Lung (tissue), 12 donors: ENCODE data around the gene STAM2. TPM values are rescaled to one million over a fixed set of nuclear protein-coding genes. Genes with fewer than 3 reads are reported as not detected.
A peak's percentile ranks its signal among the peaks of the same experiment; 100 is the strongest.
"Not testable (repeated sequence)": the region's sequence is repeated elsewhere in the genome, so short reads cannot be mapped to it uniquely, and the experiment has no call there.

Experiments
- ATAC-seq: fragments of 200-7000 bp; cut with Tn5 transposase; one replicate; pipeline ENCODE4 v1.9.1; 2020; ENCODE audit warnings: moderate number of reproducible peaks; ENCODE audit not compliant: insufficient read depth, low FRiP score
- DNase-seq, 3 donors: peaks; one replicate each; pipeline ENCODE4 v3.0.0-alpha.2; 2013 to 2017
- H3K27ac ChIP-seq, 2 donors: one replicate each; pipeline ENCODE4 v1.5.1; 2013; ENCODE audit warnings: mild to moderate bottlenecking in 2 of 2, moderate library complexity in 2 of 2, control low read depth in 1 of 2, inconsistent platforms in 1 of 2, low read depth in 1 of 2, low read length in 1 of 2
- H3K27me3 ChIP-seq, 3 donors: one replicate each; pipeline ENCODE4 v1.5.1; 2013; ENCODE audit warnings: low read length in 2 of 3; ENCODE audit not compliant: control insufficient read depth in 3 of 3, insufficient read depth in 3 of 3
- H3K36me3 ChIP-seq, 4 donors: one replicate each; pipeline ENCODE4 v1.5.1; 2013; ENCODE audit warnings: low read length in 4 of 4, mild to moderate bottlenecking in 1 of 4, moderate library complexity in 1 of 4; ENCODE audit not compliant: control insufficient read depth in 4 of 4, insufficient read depth in 4 of 4
- H3K4me1 ChIP-seq, 5 donors: one replicate each; pipeline ENCODE4 v1.5.1; 2013; ENCODE audit warnings: low read length in 5 of 5, mild to moderate bottlenecking in 2 of 5, moderate library complexity in 1 of 5; ENCODE audit not compliant: control insufficient read depth in 5 of 5, insufficient read depth in 5 of 5
- H3K4me3 ChIP-seq: one replicate; pipeline ENCODE4 v1.5.1; 2013; ENCODE audit warnings: mild to moderate bottlenecking, control low read depth, moderate library complexity
- H3K9ac ChIP-seq, 2 donors: one replicate each; pipeline ENCODE4 v1.5.1; 2013; ENCODE audit warnings: low read length in 2 of 2, control low read depth in 1 of 2; ENCODE audit not compliant: insufficient read depth in 1 of 2
- H3K9me3 ChIP-seq, 4 donors: one replicate each; pipeline ENCODE4 v1.5.1; 2013; ENCODE audit warnings: low read length in 3 of 4, mild to moderate bottlenecking in 1 of 4, moderate library complexity in 1 of 4; ENCODE audit not compliant: control insufficient read depth in 4 of 4, insufficient read depth in 3 of 4
- CTCF ChIP-seq: IDR thresholded peaks from 2 replicates; pipeline ENCODE4 v1.5.1; 2012; ENCODE audit warnings: mild to moderate bottlenecking; ENCODE audit errors: control extremely low read depth, extremely low read depth
- WGBS, 2 donors: extraction: QIAGEN DNeasy Blood & Tissue Kit; methylation state at CpG; one replicate each; pipeline ENCODE4 v1.1.7; 2013; 5-methylcytosine and 5-hydroxymethylcytosine counted together
- polyA plus RNA-seq, 2 donors: library from polyadenylated mRNA; stranded (reverse); fragments of 200-250 nt; gene quantifications; one replicate each; pipeline ENCODE4 v1.2.1, GENCODE V29; 2013
- total RNA-seq, 2 donors: library from RNA; depleted of rRNA in 1 of 2; stranded (reverse); fragments of >200 nt in 1 of 2; gene quantifications; one replicate each; pipeline ENCODE4 v1.2.1, GENCODE V29; 2014 to 2021
- donor health status: control.
- donor health status: control.
- donor health status: Bipolar disorder and iron deficiency.
- donor health status: healthy.
- donor health status: DM: yes; HTN: yes; CAD: no.

STAM2 gene
- total and polyA plus RNA-seq, 4 donors, result 8.0 to 62.1 (median 24.1) TPM

- Histone ChIP-seq H3K9me3 (no peaks in the 10 kb centered on the region), H3K27me3 (no peaks in the 10 kb centered on the region), H3K4me3 (no peak overlapping the region), H3K27ac (no peak overlapping the region), H3K9ac (no peak overlapping the region), H3K36me3 (no peaks in the 10 kb centered on the region), H3K4me1 (peaks cover 0 to 3% (median 0%) of the 10 kb centered on the region in 5 donors)
- peak; percentile 81 for ATAC-seq
- DNase-seq, result peak; percentile 71 to 91 (median 87)
- 46 to 51% methylated on average over 8 of the region's 8 CpGs for WGBS, 2 donors
- TF ChIP-seq CTCF, result peak; percentile 57
Observed at GRCh38 chr2:152189622-152190495, 14.3 kb upstream of the STAM2 start.

GRCh38 chr2:152186808-152187207, 11.2 kb upstream of the STAM2 start:
- not testable (repeated sequence) for H3K9ac ChIP-seq, H3K27ac ChIP-seq, H3K27me3 ChIP-seq, DNase-seq, H3K9me3 ChIP-seq, H3K4me3 ChIP-seq, H3K4me1 ChIP-seq, H3K36me3 ChIP-seq, ATAC-seq
- WGBS, 2 donors, result 89 to 96% methylated on average over 5 of the region's 5 CpGs

GRCh38 chr2:152186262-152186661, 10.7 kb upstream of the STAM2 start:
- no peaks in the 10 kb centered on the region for H3K27me3 ChIP-seq
- H3K9me3 ChIP-seq, result no peaks in the 10 kb centered on the region
- DNase-seq, result no peak
- ATAC-seq, result no peak
- WGBS, 2 donors, result 76 to 86% methylated on average over 3 of the region's 3 CpGs
- no peak overlapping the region for H3K4me3 ChIP-seq
- H3K36me3 ChIP-seq, result no peaks in the 10 kb centered on the region
- no peak overlapping the region for H3K27ac ChIP-seq
- no peak for TF ChIP-seq CTCF
- no peak overlapping the region for H3K9ac ChIP-seq
- H3K4me1 ChIP-seq, result peaks cover 0 to 7% (median 0%) of the 10 kb centered on the region in 5 donors

GRCh38 chr2:152183401-152184073, 8.0 kb upstream of the STAM2 start:
- Histone ChIP-seq H3K36me3 (no peaks in the 10 kb centered on the region), H3K4me3 (no peak overlapping the region), H3K9ac (no peak overlapping the region), H3K9me3 (no peaks in the 10 kb centered on the region), H3K27me3 (no peaks in the 10 kb centered on the region), H3K27ac (no peak overlapping the region), H3K4me1 (peaks cover 0 to 7% (median 0%) of the 10 kb centered on the region in 5 donors)
- no peak for TF ChIP-seq CTCF
- DNase-seq (peak in 2 of 3 donors; percentile 82 to 84), ATAC-seq (no peak)
- WGBS, 2 donors, result 0% methylated on average over 1 of the region's 1 CpG

- H3K9ac ChIP-seq, H3K4me3 ChIP-seq, H3K27ac ChIP-seq, H3K9me3 ChIP-seq, ATAC-seq, H3K36me3 ChIP-seq, H3K27me3 ChIP-seq, DNase-seq: not testable (repeated sequence)
- peaks cover 0 to 19% (median 3%) of the 10 kb centered on the region in 5 donors for H3K4me1 ChIP-seq
- 96 to 99% methylated on average over 5 of the region's 7 CpGs for WGBS, 2 donors
Observed at GRCh38 chr2:152177667-152178066, 2.1 kb upstream of the STAM2 start.
